Neuronal stem cell (in vitro differentiated cells): ENCODE data around the gene FBXO3.

Experiments
- DNase-seq: peaks from one replicate; pipeline ENCODE4 v3.0.0-alpha.2; 2013; ENCODE audit warnings: low spot score
- H2AFZ ChIP-seq: one replicate; pipeline ENCODE4 v1.6.1; 2013; ENCODE audit warnings: mild to moderate bottlenecking, low read length, inconsistent platforms
- H2AK5ac ChIP-seq: 2 replicates; pipeline ENCODE4 v1.6.1; 2013; ENCODE audit warnings: low read depth, mild to moderate bottlenecking, inconsistent platforms, low read length, moderate library complexity, mixed read lengths
- H2BK120ac ChIP-seq: 2 replicates; pipeline ENCODE4 v1.6.1; 2013; ENCODE audit warnings: low read depth, mild to moderate bottlenecking, inconsistent platforms, low read length, moderate library complexity, mixed read lengths
- H2BK12ac ChIP-seq: one replicate; pipeline ENCODE4 v1.6.1; 2013; ENCODE audit warnings: low read length, inconsistent platforms
- H2BK15ac ChIP-seq: 2 replicates; pipeline ENCODE4 v1.6.1; 2013; ENCODE audit warnings: mild to moderate bottlenecking, low read length, inconsistent platforms, mixed read lengths
- H2BK5ac ChIP-seq: one replicate; pipeline ENCODE4 v1.6.1; 2013; ENCODE audit warnings: inconsistent platforms, mild to moderate bottlenecking, low read length, moderate library complexity
- H3K14ac ChIP-seq: one replicate; pipeline ENCODE4 v1.6.1; 2013; ENCODE audit warnings: low read length, inconsistent platforms
- H3K18ac ChIP-seq: 2 replicates; pipeline ENCODE4 v1.6.1; 2013; ENCODE audit warnings: low read length, inconsistent platforms
- H3K23ac ChIP-seq: 2 replicates; pipeline ENCODE4 v1.6.1; 2013; ENCODE audit warnings: low read depth, mild to moderate bottlenecking, mixed read lengths, low read length, inconsistent platforms; ENCODE audit not compliant: poor library complexity
- H3K27ac ChIP-seq: replicated peaks from 3 replicates; pipeline ENCODE4 v1.5.1; 2013; ENCODE audit warnings: low read length, inconsistent platforms
- H3K27me3 ChIP-seq, 3 experiments: 2 replicates each; pipeline ENCODE4 v1.6.1; 2013; ENCODE audit warnings: low read length in 3 of 3, mild to moderate bottlenecking in 2 of 3, inconsistent platforms in 1 of 3, low read depth in 1 of 3, mixed read lengths in 1 of 3, moderate library complexity in 1 of 3; ENCODE audit not compliant: control insufficient read depth in 3 of 3, insufficient read depth in 3 of 3
- H3K36me3 ChIP-seq, 2 donors: replicated peaks in 1 of 2; 2 replicates each; pipeline ENCODE4 v1.6.1; 2013; ENCODE audit warnings: low read length in 2 of 2; ENCODE audit not compliant: control insufficient read depth in 2 of 2, insufficient read depth in 2 of 2
- H3K4ac ChIP-seq: 2 replicates; pipeline ENCODE4 v1.6.1; 2013; ENCODE audit warnings: inconsistent platforms, mild to moderate bottlenecking, low read length, moderate library complexity
- H3K4me1 ChIP-seq, 2 donors: 1 replicate in 1 of 2; 2 replicates in 1 of 2; pipeline ENCODE4 v1.6.1; 2013; ENCODE audit warnings: low read length in 2 of 2, low read depth in 1 of 2; ENCODE audit not compliant: control insufficient read depth in 2 of 2, insufficient read depth in 1 of 2
- H3K4me2 ChIP-seq: one replicate; pipeline ENCODE4 v1.6.1; 2013; ENCODE audit warnings: mild to moderate bottlenecking, low read length, inconsistent platforms; ENCODE audit not compliant: insufficient read depth, poor library complexity, severe bottlenecking
- H3K4me3 ChIP-seq, 2 donors: 2 replicates each; pipeline ENCODE4 v1.5.1; 2013; ENCODE audit warnings: low read length in 2 of 2, mild to moderate bottlenecking in 2 of 2, inconsistent platforms in 1 of 2, moderate library complexity in 1 of 2
- H3K79me1 ChIP-seq: one replicate; pipeline ENCODE4 v1.6.1; 2013; ENCODE audit warnings: low read depth, mild to moderate bottlenecking, inconsistent platforms, low read length, moderate library complexity
- H3K9ac ChIP-seq: one replicate; pipeline ENCODE4 v1.6.1; 2013; ENCODE audit warnings: mild to moderate bottlenecking, low read depth, low read length, inconsistent platforms; ENCODE audit not compliant: poor library complexity
- H3K9me3 ChIP-seq, 2 donors: replicated peaks in 1 of 2; 2 replicates each; pipeline versions ENCODE3 to v1.6.1; 2013; ENCODE audit warnings: low read length in 2 of 2, mild to moderate bottlenecking in 2 of 2, inconsistent platforms in 1 of 2, low read depth in 1 of 2, mixed read lengths in 1 of 2, moderate library complexity in 1 of 2; ENCODE audit not compliant: control insufficient read depth in 2 of 2, insufficient read depth in 1 of 2
- H4K8ac ChIP-seq: one replicate; pipeline ENCODE4 v1.6.1; 2013; ENCODE audit warnings: low read depth, mild to moderate bottlenecking, inconsistent platforms, low read length, moderate library complexity
- H4K91ac ChIP-seq: one replicate; pipeline ENCODE4 v1.6.1; 2013; ENCODE audit warnings: low read length, low read depth, mild to moderate bottlenecking, inconsistent platforms; ENCODE audit not compliant: poor library complexity
- WGBS, 2 donors: extraction: QIAGEN DNeasy Blood & Tissue Kit; methylation state at CpG; one replicate each; pipeline ENCODE4 v1.1.7; 2013; ENCODE audit warnings: missing lambda C conversion rate in 2 of 2, mixed read lengths in 1 of 2; ENCODE audit not compliant: insufficient read length in 2 of 2, insufficient replicate concordance in 1 of 2; ENCODE audit errors: extremely low coverage in 2 of 2; 5-methylcytosine and 5-hydroxymethylcytosine counted together

Gene FBXO3

DNA sequence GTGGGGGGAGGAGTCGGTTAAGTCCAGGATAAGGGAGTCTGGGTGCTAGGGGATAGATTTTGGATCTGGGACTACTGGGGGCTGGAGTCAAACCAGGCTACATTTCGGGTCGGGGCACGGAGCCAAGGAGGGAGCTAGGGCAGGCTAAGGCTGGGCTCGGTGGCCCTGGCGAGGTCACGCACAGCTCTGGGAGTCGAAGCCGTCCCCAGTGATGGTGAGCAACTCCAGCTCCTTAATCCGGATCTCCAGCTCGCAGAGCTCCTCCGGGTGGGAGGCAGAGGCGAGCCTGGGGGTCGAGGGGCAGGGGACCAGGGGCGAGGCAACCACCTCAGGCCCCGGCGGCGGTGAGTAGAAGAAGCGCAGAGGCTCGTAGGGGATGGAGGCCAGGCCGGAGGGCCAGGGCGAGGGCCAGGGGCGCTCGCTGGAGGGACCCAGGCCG is 74.2 kb downstream of the FBXO3 start:
- Histone ChIP-seq H2BK12ac (no peak overlapping the region), H3K9me3 (peaks cover 0 to 3% of the 10 kb centered on the region in 2 donors), H3K79me1 (no peaks in the 10 kb centered on the region), H3K14ac (peak overlapping the region; percentile 63), H3K36me3 (peaks cover 0 to 2% of the 10 kb centered on the region in 2 donors), H3K4me2 (peak overlapping the region; percentile 84), H2AK5ac (no peak overlapping the region), H3K9ac (peak overlapping the region; percentile 73), H3K4me3 (peak overlapping the region in 1 of 2 donors; percentile 76), H3K23ac (no peak overlapping the region), H2BK5ac (no peak overlapping the region), H4K91ac (no peak overlapping the region), H4K8ac (no peak overlapping the region), H3K4ac (no peak overlapping the region), H3K18ac (peak overlapping the region; percentile 92), H3K27ac (no peak overlapping the region), H3K4me1 (peaks cover 11 to 14% of the 10 kb centered on the region in 2 donors), H2AFZ (peak overlapping the region; percentile 92), H2BK15ac (no peak overlapping the region), H3K27me3 (no peaks in the 10 kb centered on the region), H2BK120ac (no peak overlapping the region)
- no peak for DNase-seq
- no CpG with 5 or more reads among the region's 25 CpGs for WGBS, 2 donors

DNA sequence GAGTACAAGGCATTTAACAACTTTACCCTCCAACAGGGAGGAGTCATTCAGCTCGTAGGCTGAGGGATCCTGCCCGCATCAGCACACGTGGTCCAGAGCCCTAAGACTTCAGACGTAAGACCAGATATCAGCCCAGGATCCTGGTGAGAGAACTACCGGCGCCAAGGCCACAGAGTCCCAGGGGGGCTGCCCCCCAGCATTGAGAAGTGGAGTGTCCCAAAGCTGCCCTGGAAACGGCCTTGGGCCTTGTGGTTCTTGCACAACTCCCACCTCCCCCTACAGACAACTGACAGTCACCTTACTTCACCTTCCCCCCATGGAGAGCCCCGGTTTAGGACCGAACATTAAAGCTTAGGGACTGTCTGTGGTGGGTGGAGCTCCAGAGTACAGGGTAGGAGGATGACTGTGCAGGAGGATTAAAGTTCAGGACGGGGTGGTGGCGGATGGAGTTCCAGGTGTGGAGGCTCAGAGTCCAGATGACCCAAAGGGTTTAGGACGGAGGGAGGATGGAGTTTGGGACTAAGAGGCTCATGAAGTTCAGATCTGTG is 74.7 kb downstream of the FBXO3 start:
- Histone ChIP-seq H3K4me3 (no peak overlapping the region), H3K4ac (no peak overlapping the region), H3K4me2 (no peak overlapping the region), H3K79me1 (no peaks in the 10 kb centered on the region), H3K18ac (no peak overlapping the region), H2AFZ (peak overlapping the region; percentile 92), H2BK120ac (no peak overlapping the region), H3K9me3 (peaks cover 0 to 3% of the 10 kb centered on the region in 2 donors), H3K27ac (no peak overlapping the region), H3K36me3 (no peaks in the 10 kb centered on the region), H2BK12ac (no peak overlapping the region), H3K9ac (no peak overlapping the region), H2AK5ac (no peak overlapping the region), H4K91ac (no peak overlapping the region), H2BK15ac (no peak overlapping the region), H3K4me1 (peaks cover 11 to 15% of the 10 kb centered on the region in 2 donors), H3K14ac (no peak overlapping the region), H4K8ac (no peak overlapping the region), H2BK5ac (no peak overlapping the region), H3K27me3 (no peaks in the 10 kb centered on the region), H3K23ac (peak overlapping the region; percentile 29)
- no CpG with 5 or more reads among the region's 12 CpGs for WGBS, 2 donors
- no peak for DNase-seq

DNA sequence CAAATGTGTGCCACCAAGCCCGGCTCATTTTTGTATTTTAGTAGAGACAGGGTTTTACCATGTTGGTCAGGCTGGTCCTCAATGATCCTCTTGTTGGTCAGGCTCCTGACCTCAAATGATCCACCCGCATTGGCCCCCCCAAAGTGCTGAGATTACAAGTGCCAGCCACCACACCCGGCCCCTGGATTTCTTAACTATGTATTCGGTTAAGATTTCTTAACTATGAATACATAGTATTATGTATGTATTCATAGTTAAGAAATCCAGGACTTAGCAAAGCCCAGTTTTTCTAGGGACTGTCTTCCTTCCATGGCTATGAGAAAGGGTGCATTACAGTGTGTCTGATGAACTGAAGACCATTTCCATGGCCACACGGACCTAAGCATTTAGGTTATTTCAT is 75.4 kb downstream of the FBXO3 start:
- peaks cover 11 to 15% of the 10 kb centered on the region in 2 donors for H3K4me1 ChIP-seq
- H2BK12ac ChIP-seq, result no peak overlapping the region
- H3K36me3 ChIP-seq, result no peaks in the 10 kb centered on the region

DNA sequence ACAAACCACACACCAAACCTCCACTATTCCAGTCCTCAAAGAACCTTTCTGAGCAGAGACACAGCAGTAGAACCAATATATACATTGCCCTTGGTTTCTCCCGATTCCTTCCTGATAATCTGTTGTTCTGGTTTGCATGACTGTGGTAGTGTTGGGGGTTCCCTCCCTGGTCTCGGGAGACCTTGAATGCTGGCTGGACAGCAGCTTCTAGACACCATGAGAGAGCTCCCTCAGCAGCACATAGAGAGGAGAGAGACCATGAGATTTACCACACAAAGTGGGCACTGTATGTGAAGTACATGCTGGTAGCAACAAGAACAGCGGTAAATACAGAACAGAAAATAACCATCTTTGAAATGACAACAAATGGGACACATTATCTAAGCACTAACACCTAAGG is 76.3 kb downstream of the FBXO3 start:
- Histone ChIP-seq H2BK5ac (no peak overlapping the region), H3K4ac (no peak overlapping the region), H3K14ac (no peak overlapping the region), H3K4me3 (no peak overlapping the region), H3K23ac (no peak overlapping the region), H3K4me1 (peaks cover 13 to 15% of the 10 kb centered on the region in 2 donors), H3K27ac (no peak overlapping the region), H4K8ac (no peak overlapping the region), H3K9ac (no peak overlapping the region), H3K18ac (no peak overlapping the region), H3K27me3 (no peaks in the 10 kb centered on the region), H2AK5ac (no peak overlapping the region), H2BK15ac (no peak overlapping the region), H4K91ac (no peak overlapping the region), H3K36me3 (no peaks in the 10 kb centered on the region), H3K4me2 (no peak overlapping the region), H2BK120ac (no peak overlapping the region), H3K79me1 (no peaks in the 10 kb centered on the region), H3K9me3 (peaks cover 0 to 3% of the 10 kb centered on the region in 2 donors), H2BK12ac (no peak overlapping the region), H2AFZ (no peak overlapping the region)
- no peak for DNase-seq
- no CpG with 5 or more reads among the region's 3 CpGs for WGBS, 2 donors

More for the DNA sequence above, 75.4 kb downstream of the FBXO3 start:
- H3K4ac ChIP-seq, result no peak overlapping the region
- H3K27me3 ChIP-seq, result no peaks in the 10 kb centered on the region
- no peak overlapping the region for H2BK15ac ChIP-seq
- H3K9ac ChIP-seq, result no peak overlapping the region
- no peak for DNase-seq
- no peak overlapping the region for H4K8ac ChIP-seq
- no peak overlapping the region for H2AK5ac ChIP-seq
- H2BK5ac ChIP-seq, result no peak overlapping the region
- H2BK120ac ChIP-seq, result no peak overlapping the region
- no peak overlapping the region for H3K27ac ChIP-seq
- no CpG with 5 or more reads among the region's 5 CpGs for WGBS, 2 donors
- H3K9me3 ChIP-seq, result peaks cover 0 to 3% of the 10 kb centered on the region in 2 donors
- H3K18ac ChIP-seq, result no peak overlapping the region
- no peak overlapping the region for H3K4me3 ChIP-seq
- no peak overlapping the region for H3K23ac ChIP-seq
- H3K4me2 ChIP-seq, result no peak overlapping the region
- H3K79me1 ChIP-seq, result no peaks in the 10 kb centered on the region
- H2AFZ ChIP-seq, result no peak overlapping the region
- H4K91ac ChIP-seq, result no peak overlapping the region
- H3K14ac ChIP-seq, result no peak overlapping the region
